Astrocyte (in vitro differentiated cells and primary cell): Measurements from ENCODE around the gene PREX1. TPM values are rescaled to one million over a fixed set of nuclear protein-coding genes. Genes with fewer than 3 reads are reported as not detected.
"Not testable (repeated sequence)": the region's sequence is repeated elsewhere in the genome, so short reads cannot be mapped to it uniquely, and the experiment has no call there.

Experiments used
- DNase-seq: peaks from one replicate; pipeline ENCODE4 v3.0.0-alpha.2; 2010; ENCODE audit warnings: low read depth
- FAIRE-seq: peaks from 2 replicates; lab custom pipeline; 2011; peaks lifted over from hg19 to GRCh38; lab: Jason Lieb, UNC
- H2AFZ ChIP-seq: 2 replicates; pipeline ENCODE4 v1.6.0; 2012; ENCODE audit warnings: low read depth, low read length, inconsistent platforms
- H3K27ac ChIP-seq: 2 replicates; pipeline ENCODE4 v1.5.1; 2011; ENCODE audit warnings: low read depth, low read length, inconsistent platforms
- H3K27me3 ChIP-seq: 2 replicates; pipeline ENCODE4 v1.6.0; 2011; ENCODE audit warnings: low read length, inconsistent platforms; ENCODE audit not compliant: insufficient read depth
- H3K36me3 ChIP-seq: 2 replicates; pipeline ENCODE4 v1.5.1; 2011; ENCODE audit warnings: low read length, inconsistent platforms; ENCODE audit not compliant: insufficient read depth
- H3K4me1 ChIP-seq: 2 replicates; pipeline ENCODE4 v1.5.1; 2011; ENCODE audit warnings: low read length, inconsistent platforms; ENCODE audit not compliant: insufficient read depth
- H3K4me2 ChIP-seq: 2 replicates; pipeline ENCODE4 v1.6.0; 2012; ENCODE audit warnings: low read length, inconsistent platforms
- H3K4me3 ChIP-seq: 2 replicates; pipeline ENCODE4 v1.5.1; 2011; ENCODE audit warnings: low read depth, mild to moderate bottlenecking, low read length, inconsistent platforms; ENCODE audit not compliant: insufficient read depth
- H3K79me2 ChIP-seq: 2 replicates; pipeline ENCODE4 v1.6.0; 2012; ENCODE audit warnings: mild to moderate bottlenecking, low read length, inconsistent platforms; ENCODE audit not compliant: insufficient read depth
- H3K9ac ChIP-seq: 2 replicates; pipeline ENCODE4 v1.6.0; 2012; ENCODE audit warnings: mild to moderate bottlenecking, low read length, inconsistent platforms
- H3K9me3 ChIP-seq: 2 replicates; pipeline ENCODE4 v1.5.1; 2012; ENCODE audit warnings: low read depth, mild to moderate bottlenecking, low read length, inconsistent platforms; ENCODE audit not compliant: insufficient read depth
- H4K20me1 ChIP-seq: 2 replicates; pipeline ENCODE4 v1.6.0; 2012; ENCODE audit warnings: low read length, inconsistent platforms; ENCODE audit not compliant: insufficient read depth
- H3K27ac Mint-ChIP-seq: one replicate; pipeline ENCODE4 v1.8.0; 2021; ENCODE audit warnings: mild to moderate bottlenecking, mixed read lengths; ENCODE audit not compliant: unreplicated experiment
- H3K27me3 Mint-ChIP-seq: one replicate; pipeline ENCODE4 v1.8.0; 2021; ENCODE audit warnings: low read depth, mixed read lengths; ENCODE audit not compliant: unreplicated experiment
- H3K36me3 Mint-ChIP-seq: one replicate; pipeline ENCODE4 v1.8.0; 2021; ENCODE audit warnings: low read depth, mixed read lengths; ENCODE audit not compliant: unreplicated experiment
- H3K4me1 Mint-ChIP-seq: one replicate; pipeline ENCODE4 v1.8.0; 2021; ENCODE audit warnings: low read depth, mixed read lengths; ENCODE audit not compliant: unreplicated experiment
- H3K4me3 Mint-ChIP-seq: one replicate; pipeline ENCODE4 v1.8.0; 2021; ENCODE audit warnings: mild to moderate bottlenecking, moderate library complexity, mixed read lengths; ENCODE audit not compliant: unreplicated experiment
- H3K9me3 Mint-ChIP-seq: one replicate; pipeline ENCODE4 v1.8.0; 2021; ENCODE audit warnings: mild to moderate bottlenecking, mixed read lengths; ENCODE audit not compliant: unreplicated experiment
- EZH2 ChIP-seq: IDR thresholded peaks from 2 replicates; pipeline ENCODE4 v1.6.1; 2012; ENCODE audit warnings: mild to moderate bottlenecking, low read length, inconsistent platforms; ENCODE audit not compliant: insufficient read depth
- total RNA-seq: library from RNA; stranded (reverse); gene quantifications from 2 replicates; pipeline ENCODE4 v1.2.1, GENCODE V29; 2021
- TF ChIP-seq, protein P1 (sequence below): IDR thresholded peaks from 2 replicates; pipeline ENCODE4 v1.5.1; 2011; ENCODE audit warnings: low read depth, mild to moderate bottlenecking, inconsistent platforms, low read length, moderate library complexity; ENCODE audit not compliant: insufficient read depth

PREX1 gene
- total RNA-seq, 1 donor from 2014 or later = 3.5 TPM

DNA sequence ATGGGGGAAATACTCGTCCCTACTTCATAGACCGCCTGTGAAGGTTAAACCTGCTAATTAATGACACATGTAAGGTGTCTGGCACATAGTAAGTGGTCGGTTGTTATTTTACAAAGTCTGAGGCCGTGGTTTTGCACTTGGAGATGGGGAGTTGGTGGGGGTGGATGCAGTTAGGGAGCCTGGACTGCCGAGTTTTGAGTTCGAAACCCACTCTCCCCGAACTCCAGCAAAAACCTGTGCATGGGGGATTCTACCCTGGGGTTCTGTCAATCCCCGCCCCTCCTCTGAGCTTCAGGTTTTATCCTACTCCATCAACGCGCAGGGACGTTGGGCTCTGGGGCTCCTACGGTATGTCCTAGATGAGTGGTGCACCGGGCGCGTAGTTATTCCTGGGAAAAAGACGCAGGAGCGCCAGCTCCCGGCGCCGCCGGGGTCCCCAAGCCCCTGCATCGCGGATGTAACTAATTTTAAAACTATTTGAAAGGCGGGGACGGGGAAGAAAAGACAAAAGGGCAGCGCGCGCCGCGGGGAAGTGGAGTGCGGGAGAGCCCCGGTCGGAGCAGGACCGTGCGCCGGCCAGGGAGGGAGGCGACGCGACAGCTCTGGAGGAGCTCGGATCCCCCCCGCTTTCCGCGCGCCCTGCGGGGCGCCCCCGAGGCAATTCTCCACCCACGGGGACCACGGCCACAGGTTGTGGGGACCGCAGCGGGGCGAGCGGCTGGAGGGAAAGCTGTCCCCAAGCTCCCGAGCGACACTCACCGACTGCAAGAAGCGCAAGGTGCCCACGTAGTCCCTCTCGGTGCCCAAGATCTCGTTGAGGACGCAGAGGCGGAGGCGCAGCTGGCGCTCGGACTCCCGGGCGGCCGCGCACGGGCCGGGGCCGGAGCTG is 672 bp downstream of the PREX1 start:
- Histone ChIP-seq H3K4me3 (peak overlapping the region; percentile 59), H3K27ac (no peak overlapping the region), H2AFZ (peak overlapping the region; percentile 73), H3K27me3 (no peaks in the 10 kb centered on the region), H3K9ac (peak overlapping the region; percentile 70), H3K79me2 (no peaks in the 10 kb centered on the region), H3K4me1 (peaks cover 32% of the 10 kb centered on the region), H3K36me3 (no peaks in the 10 kb centered on the region), H3K9me3 (no peaks in the 10 kb centered on the region), H3K4me2 (peak overlapping the region; percentile 88), H4K20me1 (peaks cover 5% of the 10 kb centered on the region)
- Mint-ChIP-seq H3K27me3 (peaks cover 25% of the 10 kb centered on the region), H3K4me3 (peak overlapping the region; percentile 79), H3K4me1 (peaks cover 14% of the 10 kb centered on the region), H3K36me3 (no peaks in the 10 kb centered on the region), H3K27ac (no peak overlapping the region), H3K9me3 (peaks cover 2% of the 10 kb centered on the region)
- no peak for DNase-seq
- no peak for FAIRE-seq
- TF ChIP-seq, protein P1, sequence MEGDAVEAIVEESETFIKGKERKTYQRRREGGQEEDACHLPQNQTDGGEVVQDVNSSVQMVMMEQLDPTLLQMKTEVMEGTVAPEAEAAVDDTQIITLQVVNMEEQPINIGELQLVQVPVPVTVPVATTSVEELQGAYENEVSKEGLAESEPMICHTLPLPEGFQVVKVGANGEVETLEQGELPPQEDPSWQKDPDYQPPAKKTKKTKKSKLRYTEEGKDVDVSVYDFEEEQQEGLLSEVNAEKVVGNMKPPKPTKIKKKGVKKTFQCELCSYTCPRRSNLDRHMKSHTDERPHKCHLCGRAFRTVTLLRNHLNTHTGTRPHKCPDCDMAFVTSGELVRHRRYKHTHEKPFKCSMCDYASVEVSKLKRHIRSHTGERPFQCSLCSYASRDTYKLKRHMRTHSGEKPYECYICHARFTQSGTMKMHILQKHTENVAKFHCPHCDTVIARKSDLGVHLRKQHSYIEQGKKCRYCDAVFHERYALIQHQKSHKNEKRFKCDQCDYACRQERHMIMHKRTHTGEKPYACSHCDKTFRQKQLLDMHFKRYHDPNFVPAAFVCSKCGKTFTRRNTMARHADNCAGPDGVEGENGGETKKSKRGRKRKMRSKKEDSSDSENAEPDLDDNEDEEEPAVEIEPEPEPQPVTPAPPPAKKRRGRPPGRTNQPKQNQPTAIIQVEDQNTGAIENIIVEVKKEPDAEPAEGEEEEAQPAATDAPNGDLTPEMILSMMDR = no peak
- TF ChIP-seq EZH2 = peak; percentile 11

DNA sequence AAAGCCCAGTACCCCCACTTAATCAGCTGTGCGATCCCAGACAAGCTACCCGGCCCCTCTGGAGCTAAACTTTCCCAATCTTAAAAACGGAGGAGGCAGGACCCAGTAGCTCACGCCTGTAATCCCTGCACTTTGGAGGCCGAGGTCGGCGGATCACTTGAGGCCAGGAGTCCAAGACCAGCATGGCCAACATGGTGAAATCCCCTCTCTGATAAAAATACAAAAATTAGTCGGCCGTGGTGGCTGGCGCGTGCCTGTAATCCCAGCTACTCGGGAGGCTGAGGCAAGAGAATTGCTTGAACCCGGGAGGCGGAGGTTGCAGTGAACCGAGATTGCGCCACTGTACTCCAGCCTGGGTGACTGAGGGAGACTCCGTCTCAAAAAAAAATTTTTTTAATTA is 1.3 kb downstream of the PREX1 start:
- H3K9ac ChIP-seq, H3K9me3 Mint-ChIP-seq, H3K36me3 Mint-ChIP-seq, H3K4me1 Mint-ChIP-seq, H3K9me3 ChIP-seq, H3K27me3 ChIP-seq, H4K20me1 ChIP-seq, H3K36me3 ChIP-seq, DNase-seq, FAIRE-seq, H3K79me2 ChIP-seq, H3K27ac Mint-ChIP-seq, H2AFZ ChIP-seq, H3K27ac ChIP-seq: not testable (repeated sequence)
- H3K27me3 Mint-ChIP-seq = peaks cover 23% of the 10 kb centered on the region
- H3K4me3 Mint-ChIP-seq = peak overlapping the region; percentile 79
- Histone ChIP-seq H3K4me1 (peaks cover 32% of the 10 kb centered on the region), H3K4me2 (peak overlapping the region; percentile 88), H3K4me3 (peak overlapping the region; percentile 59)

GRCh38 chr20:48826069-48826468 is 1.7 kb downstream of the PREX1 start:
- no peak for DNase-seq
- H3K36me3 Mint-ChIP-seq = no peaks in the 10 kb centered on the region

More at GRCh38 chr20:48826069-48826468, 1.7 kb downstream of the PREX1 start:
- Histone ChIP-seq H3K36me3 (no peaks in the 10 kb centered on the region), H3K9me3 (no peaks in the 10 kb centered on the region), H2AFZ (no peak overlapping the region), H3K9ac (no peak overlapping the region), H3K79me2 (no peaks in the 10 kb centered on the region), H3K27me3 (no peaks in the 10 kb centered on the region), H3K4me1 (peaks cover 32% of the 10 kb centered on the region), H3K4me2 (peak overlapping the region; percentile 88), H3K4me3 (no peak overlapping the region), H4K20me1 (peaks cover 5% of the 10 kb centered on the region), H3K27ac (no peak overlapping the region)
- Mint-ChIP-seq H3K27me3 (peaks cover 23% of the 10 kb centered on the region), H3K4me1 (peaks cover 9% of the 10 kb centered on the region), H3K9me3 (peaks cover 2% of the 10 kb centered on the region), H3K4me3 (peak overlapping the region; percentile 50), H3K27ac (no peak overlapping the region)
- TF ChIP-seq, protein P1 = no peak
- TF ChIP-seq EZH2 = no peak
- no peak for FAIRE-seq
